HAP-1 (cell line): Measurements from ENCODE around the gene MAGI2.

Experiments
- DNase-seq, 2 experiments: peaks; one replicate each; pipeline ENCODE4 v3.0.0-alpha.2; 2016 to 2020; ENCODE audit warnings: low spot score in 2 of 2
- H3K27me3 ChIP-seq: fragments of 250-450 bp; sonication (Bioruptor Pico); 2 replicates; pipeline ENCODE4 v1.5.1; 2020; ENCODE audit warnings: low read depth, mild to moderate bottlenecking, moderate library complexity
- H3K36me3 ChIP-seq: fragments of 250-450 bp; sonication (Bioruptor Pico); replicated peaks from 2 replicates; pipeline ENCODE4 v1.5.1; 2020; ENCODE audit warnings: mild to moderate bottlenecking
- H3K4me1 ChIP-seq: fragments of 250-450 bp; sonication (Bioruptor Pico); 2 replicates; pipeline ENCODE4 v1.5.1; 2020; ENCODE audit warnings: mild to moderate bottlenecking
- H3K4me3 ChIP-seq: fragments of 250-450 bp; sonication (Bioruptor Pico); 2 replicates; pipeline ENCODE4 v1.5.1; 2020; ENCODE audit warnings: mild to moderate bottlenecking, moderate library complexity
- H3K9me3 ChIP-seq: fragments of 250-450 bp; sonication (Bioruptor Pico); 2 replicates; pipeline ENCODE4 v1.5.1; 2020; ENCODE audit warnings: mild to moderate bottlenecking, moderate library complexity
- in situ Hi-C: fragments of 300-500 bp; cut with MboI; formaldehyde crosslinking; loops from 3 replicates; pipeline ENCODE4 v1.14.3; 2020; ENCODE audit warnings: low sequenced_read_pairs, inconsistent platforms, mixed read lengths

MAGI2 gene

GRCh38 chr7:78704504-78704903 is 749.0 kb downstream of the MAGI2 start:
- no peak for DNase-seq
- H3K4me3 ChIP-seq, result no peak overlapping the region
- no peaks in the 10 kb centered on the region for H3K9me3 ChIP-seq
- H3K36me3 ChIP-seq, result no peaks in the 10 kb centered on the region
- no peaks in the 10 kb centered on the region for H3K4me1 ChIP-seq
- in situ Hi-C loops, result no loop called here
- no peaks in the 10 kb centered on the region for H3K27me3 ChIP-seq

GRCh38 chr7:78703391-78703790 is 750.1 kb downstream of the MAGI2 start:
- Histone ChIP-seq H3K9me3 (no peaks in the 10 kb centered on the region), H3K4me3 (no peak overlapping the region), H3K36me3 (no peaks in the 10 kb centered on the region), H3K27me3 (no peaks in the 10 kb centered on the region), H3K4me1 (no peaks in the 10 kb centered on the region)
- DNase-seq, result no peak
- in situ Hi-C loops, result no loop called here

GRCh38 chr7:78702770-78703169 is 750.7 kb downstream of the MAGI2 start:
- no peak for DNase-seq
- Histone ChIP-seq H3K9me3 (no peaks in the 10 kb centered on the region), H3K4me1 (no peaks in the 10 kb centered on the region), H3K4me3 (no peak overlapping the region), H3K36me3 (no peaks in the 10 kb centered on the region), H3K27me3 (no peaks in the 10 kb centered on the region)
- in situ Hi-C loops, result no loop called here

- Histone ChIP-seq H3K4me3 (no peak overlapping the region), H3K36me3 (no peaks in the 10 kb centered on the region), H3K9me3 (no peaks in the 10 kb centered on the region), H3K4me1 (no peaks in the 10 kb centered on the region), H3K27me3 (no peaks in the 10 kb centered on the region)
- in situ Hi-C loops, result no loop called here
- no peak for DNase-seq
These were observed 757.6 kb downstream of the MAGI2 start for GRCh38 chr7:78695826-78696225.

GRCh38 chr7:78691584-78691983 is 761.9 kb downstream of the MAGI2 start:
- no peaks in the 10 kb centered on the region for H3K36me3 ChIP-seq
- no peak for DNase-seq
- no peak overlapping the region for H3K4me3 ChIP-seq
- peaks cover 6% of the 10 kb centered on the region for H3K4me1 ChIP-seq
- no peaks in the 10 kb centered on the region for H3K27me3 ChIP-seq
- in situ Hi-C loops, result no loop called here
- H3K9me3 ChIP-seq, result no peaks in the 10 kb centered on the region

- H3K27me3 ChIP-seq, result no peaks in the 10 kb centered on the region
- DNase-seq, result no peak
- in situ Hi-C loops, result no loop called here
These were observed 763.3 kb downstream of the MAGI2 start for GRCh38 chr7:78690174-78690573.

GRCh38 chr7:78688376-78688775 is 765.1 kb downstream of the MAGI2 start:
- Histone ChIP-seq H3K36me3 (no peaks in the 10 kb centered on the region), H3K27me3 (no peaks in the 10 kb centered on the region), H3K9me3 (no peaks in the 10 kb centered on the region), H3K4me1 (peaks cover 9% of the 10 kb centered on the region), H3K4me3 (no peak overlapping the region)
- in situ Hi-C loops, result no loop called here
- peak in 1 of 2 experiments; percentile 63 for DNase-seq

More at GRCh38 chr7:78690174-78690573, 763.3 kb downstream of the MAGI2 start:
- H3K36me3 ChIP-seq, result no peaks in the 10 kb centered on the region
- peaks cover 9% of the 10 kb centered on the region for H3K4me1 ChIP-seq
- H3K9me3 ChIP-seq, result no peaks in the 10 kb centered on the region
- no peak overlapping the region for H3K4me3 ChIP-seq

GRCh38 chr7:78686189-78686588 is 767.3 kb downstream of the MAGI2 start:
- H3K4me1 ChIP-seq, result peaks cover 9% of the 10 kb centered on the region
- no peaks in the 10 kb centered on the region for H3K36me3 ChIP-seq
- H3K9me3 ChIP-seq, result no peaks in the 10 kb centered on the region
- DNase-seq, result no peak
- H3K4me3 ChIP-seq, result no peak overlapping the region
- H3K27me3 ChIP-seq, result no peaks in the 10 kb centered on the region
- in situ Hi-C loops, result no loop called here

GRCh38 chr7:78684201-78684600 is 769.3 kb downstream of the MAGI2 start:
- no peak for DNase-seq
- Histone ChIP-seq H3K4me1 (peaks cover 9% of the 10 kb centered on the region), H3K4me3 (no peak overlapping the region), H3K27me3 (no peaks in the 10 kb centered on the region), H3K36me3 (no peaks in the 10 kb centered on the region), H3K9me3 (no peaks in the 10 kb centered on the region)
- in situ Hi-C loops, result no loop called here

GRCh38 chr7:78683566-78683965 is 769.9 kb downstream of the MAGI2 start:
- no peak overlapping the region for H3K4me3 ChIP-seq
- H3K9me3 ChIP-seq, result no peaks in the 10 kb centered on the region
- no peaks in the 10 kb centered on the region for H3K27me3 ChIP-seq
- H3K4me1 ChIP-seq, result peaks cover 7% of the 10 kb centered on the region
- no peaks in the 10 kb centered on the region for H3K36me3 ChIP-seq
- no peak for DNase-seq
- in situ Hi-C loops, result no loop called here

GRCh38 chr7:78679112-78679876 is 774.2 kb downstream of the MAGI2 start:
- DNase-seq, result no peak
- Histone ChIP-seq H3K9me3 (no peaks in the 10 kb centered on the region), H3K36me3 (no peaks in the 10 kb centered on the region), H3K4me3 (no peak overlapping the region), H3K27me3 (no peaks in the 10 kb centered on the region), H3K4me1 (no peaks in the 10 kb centered on the region)
- in situ Hi-C loops, result no loop called here

GRCh38 chr7:78677391-78677790 is 776.1 kb downstream of the MAGI2 start:
- Histone ChIP-seq H3K4me1 (no peaks in the 10 kb centered on the region), H3K4me3 (no peak overlapping the region), H3K36me3 (no peaks in the 10 kb centered on the region), H3K27me3 (no peaks in the 10 kb centered on the region), H3K9me3 (no peaks in the 10 kb centered on the region)
- no peak for DNase-seq
- in situ Hi-C loops, result no loop called here

- Histone ChIP-seq H3K27me3 (no peaks in the 10 kb centered on the region), H3K4me1 (no peaks in the 10 kb centered on the region), H3K9me3 (no peaks in the 10 kb centered on the region), H3K4me3 (no peak overlapping the region), H3K36me3 (no peaks in the 10 kb centered on the region)
- in situ Hi-C loops, result no loop called here
- DNase-seq, result no peak
These were observed 778.0 kb downstream of the MAGI2 start for GRCh38 chr7:78675511-78675910.

GRCh38 chr7:78673272-78673671 is 780.2 kb downstream of the MAGI2 start:
- no peaks in the 10 kb centered on the region for H3K36me3 ChIP-seq
- no peaks in the 10 kb centered on the region for H3K4me1 ChIP-seq
- in situ Hi-C loops, result no loop called here
- H3K4me3 ChIP-seq, result no peak overlapping the region
- H3K9me3 ChIP-seq, result no peaks in the 10 kb centered on the region
- no peaks in the 10 kb centered on the region for H3K27me3 ChIP-seq
- no peak for DNase-seq

GRCh38 chr7:78662939-78663338 is 790.5 kb downstream of the MAGI2 start:
- H3K4me3 ChIP-seq, result no peak overlapping the region
- in situ Hi-C loops, result no loop called here
- no peaks in the 10 kb centered on the region for H3K27me3 ChIP-seq
- no peaks in the 10 kb centered on the region for H3K36me3 ChIP-seq
- no peaks in the 10 kb centered on the region for H3K9me3 ChIP-seq
- no peak for DNase-seq
- H3K4me1 ChIP-seq, result no peaks in the 10 kb centered on the region
